ENCODE results near the gene CALD1.

The CALD1 gene

GRCh38 chr7:134819401-134819800 lies 40.0 kb downstream of the CALD1 start:
- Histone ChIP-seq H3K27me3 (ENCODE audit: insufficient read depth, low read length) (no peaks in the 10 kb centered on the region), H3K79me1 (ENCODE audit: low read length) (peaks cover 3% of the 10 kb centered on the region), H3K9ac (ENCODE audit: low read length) (no peak overlapping the region), H2BK12ac (ENCODE audit: low read length) (no peak overlapping the region), H2BK120ac (ENCODE audit: insufficient read depth, low read length, poor library complexity) (no peak overlapping the region), H3K4ac (ENCODE audit: low read depth, low read length) (peak overlapping the region; percentile 40), H3K79me2 (ENCODE audit: control insufficient read depth, insufficient read depth, low read length, poor library complexity) (no peaks in the 10 kb centered on the region), H3K23ac (ENCODE audit: low read length) (no peak overlapping the region), H3K14ac (ENCODE audit: low read length) (no peak overlapping the region), H3K4me2 (ENCODE audit: low read length) (no peak overlapping the region), H4K12ac (ENCODE audit: low read depth, low read length) (no peak overlapping the region), H3K27ac (ENCODE audit: low read depth, low read length) (no peak overlapping the region), H3K4me1 (ENCODE audit: control insufficient read depth in 1 of 2, insufficient read depth in 2 of 2, low read length in 2 of 2) (peaks cover 2 to 9% of the 10 kb centered on the region in 2 experiments), H2BK5ac (ENCODE audit: low read depth, low read length, poor library complexity) (no peak overlapping the region), H3K18ac (ENCODE audit: low read length) (no peak overlapping the region), H3K36me3 (ENCODE audit: control insufficient read depth in 1 of 2, insufficient read depth in 2 of 2, low read length in 2 of 2) (peaks cover 4 to 17% of the 10 kb centered on the region in 2 experiments), H4K91ac (ENCODE audit: low read depth, low read length) (no peak overlapping the region), H3K4me3 (ENCODE audit: low read depth, low read length) (no peak overlapping the region), H3K9me3 (ENCODE audit: insufficient read depth, low read depth, low read length) (no peaks in the 10 kb centered on the region), H2AFZ (ENCODE audit: insufficient read depth, low read length, poor library complexity) (no peak overlapping the region), H2AK5ac (ENCODE audit: low read length) (no peak overlapping the region), H4K8ac (ENCODE audit: low read depth, low read length) (no peak overlapping the region)
- WGBS (ENCODE audit: extremely low coverage, insufficient coverage, insufficient read length), result no CpG with 5 or more reads among the region's 4 CpGs
- no peak for DNase-seq

- H3K27me3 ChIP-seq (ENCODE audit: insufficient read depth, low read length), result no peaks in the 10 kb centered on the region
- no peaks in the 10 kb centered on the region for H3K79me2 ChIP-seq (ENCODE audit: control insufficient read depth, insufficient read depth, low read length, poor library complexity)
- no peak overlapping the region for H2AK5ac ChIP-seq (ENCODE audit: low read length)
- no peak overlapping the region for H2BK5ac ChIP-seq (ENCODE audit: low read depth, low read length, poor library complexity)
- H2AFZ ChIP-seq (ENCODE audit: insufficient read depth, low read length, poor library complexity), result no peak overlapping the region
- no peak overlapping the region for H4K12ac ChIP-seq (ENCODE audit: low read depth, low read length)
- H3K18ac ChIP-seq (ENCODE audit: low read length), result no peak overlapping the region
- no peak overlapping the region for H3K9ac ChIP-seq (ENCODE audit: low read length)
- H3K4ac ChIP-seq (ENCODE audit: low read depth, low read length), result no peak overlapping the region
- peaks cover 2 to 7% of the 10 kb centered on the region in 2 experiments for H3K4me1 ChIP-seq (ENCODE audit: control insufficient read depth in 1 of 2, insufficient read depth in 2 of 2, low read length in 2 of 2)
- H3K4me3 ChIP-seq (ENCODE audit: low read depth, low read length), result no peak overlapping the region
- no peak overlapping the region for H2BK12ac ChIP-seq (ENCODE audit: low read length)
- no peak overlapping the region for H4K8ac ChIP-seq (ENCODE audit: low read depth, low read length)
- H3K79me1 ChIP-seq (ENCODE audit: low read length), result peaks cover 3% of the 10 kb centered on the region
- H3K9me3 ChIP-seq (ENCODE audit: insufficient read depth, low read depth, low read length), result no peaks in the 10 kb centered on the region
- no peak overlapping the region for H3K23ac ChIP-seq (ENCODE audit: low read length)
- H3K14ac ChIP-seq (ENCODE audit: low read length), result no peak overlapping the region
- H3K36me3 ChIP-seq (ENCODE audit: control insufficient read depth in 1 of 2, insufficient read depth in 2 of 2, low read length in 2 of 2), result peaks cover 4 to 11% of the 10 kb centered on the region in 2 experiments
- no CpG with 5 or more reads among the region's 2 CpGs for WGBS (ENCODE audit: extremely low coverage, insufficient coverage, insufficient read length)
- no peak overlapping the region for H3K27ac ChIP-seq (ENCODE audit: low read depth, low read length)
- no peak overlapping the region for H2BK120ac ChIP-seq (ENCODE audit: insufficient read depth, low read length, poor library complexity)
- DNase-seq, result no peak
- no peak overlapping the region for H3K4me2 ChIP-seq (ENCODE audit: low read length)
- no peak overlapping the region for H4K91ac ChIP-seq (ENCODE audit: low read depth, low read length)
Observed at GRCh38 chr7:134820295-134820694, 40.9 kb downstream of the CALD1 start.

- H3K79me2 ChIP-seq (ENCODE audit: control insufficient read depth, insufficient read depth, low read length, poor library complexity), result no peaks in the 10 kb centered on the region
- H3K79me1 ChIP-seq (ENCODE audit: low read length), result peaks cover 3% of the 10 kb centered on the region
Observed at GRCh38 chr7:134820778-134821177, 41.3 kb downstream of the CALD1 start.

GRCh38 chr7:134823400-134823799 lies 44.0 kb downstream of the CALD1 start:
- Histone ChIP-seq H2BK5ac (ENCODE audit: low read depth, low read length, poor library complexity) (peak overlapping the region; percentile 13), H3K9ac (ENCODE audit: low read length) (no peak overlapping the region), H3K4me1 (ENCODE audit: control insufficient read depth in 1 of 2, insufficient read depth in 2 of 2, low read length in 2 of 2) (peaks cover 2 to 12% of the 10 kb centered on the region in 2 experiments), H3K4me3 (ENCODE audit: low read depth, low read length) (no peak overlapping the region), H3K9me3 (ENCODE audit: insufficient read depth, low read depth, low read length) (no peaks in the 10 kb centered on the region), H2AK5ac (ENCODE audit: low read length) (no peak overlapping the region), H3K23ac (ENCODE audit: low read length) (no peak overlapping the region), H3K18ac (ENCODE audit: low read length) (no peak overlapping the region), H3K14ac (ENCODE audit: low read length) (no peak overlapping the region), H3K79me2 (ENCODE audit: control insufficient read depth, insufficient read depth, low read length, poor library complexity) (no peaks in the 10 kb centered on the region), H2AFZ (ENCODE audit: insufficient read depth, low read length, poor library complexity) (no peak overlapping the region), H3K4me2 (ENCODE audit: low read length) (peak overlapping the region; percentile 7), H3K27ac (ENCODE audit: low read depth, low read length) (peak overlapping the region; percentile 63), H3K27me3 (ENCODE audit: insufficient read depth, low read length) (no peaks in the 10 kb centered on the region), H2BK120ac (ENCODE audit: insufficient read depth, low read length, poor library complexity) (no peak overlapping the region), H3K36me3 (ENCODE audit: control insufficient read depth in 1 of 2, insufficient read depth in 2 of 2, low read length in 2 of 2) (peaks cover 4 to 11% of the 10 kb centered on the region in 2 experiments), H2BK12ac (ENCODE audit: low read length) (no peak overlapping the region), H4K8ac (ENCODE audit: low read depth, low read length) (no peak overlapping the region), H4K91ac (ENCODE audit: low read depth, low read length) (no peak overlapping the region), H3K79me1 (ENCODE audit: low read length) (peaks cover 5% of the 10 kb centered on the region), H4K12ac (ENCODE audit: low read depth, low read length) (no peak overlapping the region), H3K4ac (ENCODE audit: low read depth, low read length) (no peak overlapping the region)
- DNase-seq, result peak in 1 of 2 donors; percentile 36
- WGBS (ENCODE audit: extremely low coverage, insufficient coverage, insufficient read length), result no CpG with 5 or more reads among the region's 1 CpG

More at GRCh38 chr7:134820778-134821177, 41.3 kb downstream of the CALD1 start:
- no peak overlapping the region for H3K9ac ChIP-seq (ENCODE audit: low read length)
- H2BK5ac ChIP-seq (ENCODE audit: low read depth, low read length, poor library complexity), result no peak overlapping the region
- H4K91ac ChIP-seq (ENCODE audit: low read depth, low read length), result no peak overlapping the region
- H2AFZ ChIP-seq (ENCODE audit: insufficient read depth, low read length, poor library complexity), result no peak overlapping the region
- H3K4me2 ChIP-seq (ENCODE audit: low read length), result no peak overlapping the region
- H2AK5ac ChIP-seq (ENCODE audit: low read length), result no peak overlapping the region
- H3K18ac ChIP-seq (ENCODE audit: low read length), result no peak overlapping the region
- no peak overlapping the region for H4K8ac ChIP-seq (ENCODE audit: low read depth, low read length)
- H3K4me1 ChIP-seq (ENCODE audit: control insufficient read depth in 1 of 2, insufficient read depth in 2 of 2, low read length in 2 of 2), result peaks cover 2 to 7% of the 10 kb centered on the region in 2 experiments
- H3K36me3 ChIP-seq (ENCODE audit: control insufficient read depth in 1 of 2, insufficient read depth in 2 of 2, low read length in 2 of 2), result peaks cover 4 to 11% of the 10 kb centered on the region in 2 experiments
- no peak overlapping the region for H3K23ac ChIP-seq (ENCODE audit: low read length)
- H3K4me3 ChIP-seq (ENCODE audit: low read depth, low read length), result no peak overlapping the region
- no peak overlapping the region for H3K4ac ChIP-seq (ENCODE audit: low read depth, low read length)
- H3K27ac ChIP-seq (ENCODE audit: low read depth, low read length), result no peak overlapping the region
- H2BK12ac ChIP-seq (ENCODE audit: low read length), result no peak overlapping the region
- H3K14ac ChIP-seq (ENCODE audit: low read length), result no peak overlapping the region
- H4K12ac ChIP-seq (ENCODE audit: low read depth, low read length), result no peak overlapping the region
- DNase-seq, result no peak
- H3K27me3 ChIP-seq (ENCODE audit: insufficient read depth, low read length), result no peaks in the 10 kb centered on the region
- H3K9me3 ChIP-seq (ENCODE audit: insufficient read depth, low read depth, low read length), result no peaks in the 10 kb centered on the region
- H2BK120ac ChIP-seq (ENCODE audit: insufficient read depth, low read length, poor library complexity), result no peak overlapping the region
- WGBS (ENCODE audit: extremely low coverage, insufficient coverage, insufficient read length), result no CpG with 5 or more reads among the region's 3 CpGs
